GM12864 (cell line): ENCODE measurements around the gene ATG9B.

Experiments
- DNase-seq: peaks from one replicate; pipeline ENCODE4 v3.0.0-alpha.2; 2011; ENCODE audit warnings: low read depth
- H3K4me3 ChIP-seq: 2 replicates; pipeline ENCODE4 v1.5.1; 2011; ENCODE audit warnings: mild to moderate bottlenecking, low read depth, low read length, control low read depth
- TF ChIP-seq, protein P1 (sequence below): IDR thresholded peaks from 2 replicates; pipeline ENCODE4 v1.5.1; 2011; ENCODE audit warnings: low read depth, mild to moderate bottlenecking, moderate library complexity, low read length, control low read depth, inconsistent platforms; ENCODE audit errors: missing control alignments

The ATG9B gene

DNA sequence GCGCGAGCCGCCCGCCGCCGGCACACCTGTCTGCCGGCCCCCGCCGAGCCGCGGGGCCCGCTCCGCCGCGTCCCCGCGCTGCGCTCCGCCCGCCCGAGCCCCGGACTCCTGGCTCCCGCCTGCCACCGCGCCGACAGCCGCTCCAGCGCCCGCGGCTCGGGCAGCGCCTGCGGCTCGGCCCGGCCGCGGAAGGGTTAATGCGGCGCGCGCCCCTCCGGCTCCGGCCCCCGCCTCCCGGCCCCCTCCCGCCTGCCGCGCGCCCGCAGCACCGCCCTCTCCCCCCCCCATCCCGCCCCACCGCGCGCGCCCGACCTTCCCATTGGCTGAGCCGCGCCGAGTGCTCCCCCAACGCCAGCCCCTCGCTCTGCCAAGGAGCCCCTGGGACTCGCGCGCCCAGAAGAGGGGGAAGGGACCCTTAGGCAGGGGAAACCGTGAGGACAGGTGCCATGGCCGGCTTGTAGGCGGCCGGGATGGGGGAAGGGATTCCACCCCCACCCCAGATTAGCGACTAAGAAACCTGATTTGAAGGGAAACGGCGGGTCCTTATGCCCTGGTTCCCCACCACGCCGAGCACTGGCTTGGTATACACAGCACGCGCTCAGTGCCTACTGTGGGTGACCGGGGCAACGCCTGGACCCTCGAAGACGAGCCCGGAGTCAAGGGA lies 46.0 kb downstream of the ATG9B start, which contains the start of gene KCNH2:
Gene KCNH2 (minus strand): TSS at position 196 of the 664 bp plus-strand sequence. CDS start 408 bp downstream, outside the sequence.
- H3K4me3 ChIP-seq: no peak within 1 kb of the TSS
- TF ChIP-seq, protein P1, sequence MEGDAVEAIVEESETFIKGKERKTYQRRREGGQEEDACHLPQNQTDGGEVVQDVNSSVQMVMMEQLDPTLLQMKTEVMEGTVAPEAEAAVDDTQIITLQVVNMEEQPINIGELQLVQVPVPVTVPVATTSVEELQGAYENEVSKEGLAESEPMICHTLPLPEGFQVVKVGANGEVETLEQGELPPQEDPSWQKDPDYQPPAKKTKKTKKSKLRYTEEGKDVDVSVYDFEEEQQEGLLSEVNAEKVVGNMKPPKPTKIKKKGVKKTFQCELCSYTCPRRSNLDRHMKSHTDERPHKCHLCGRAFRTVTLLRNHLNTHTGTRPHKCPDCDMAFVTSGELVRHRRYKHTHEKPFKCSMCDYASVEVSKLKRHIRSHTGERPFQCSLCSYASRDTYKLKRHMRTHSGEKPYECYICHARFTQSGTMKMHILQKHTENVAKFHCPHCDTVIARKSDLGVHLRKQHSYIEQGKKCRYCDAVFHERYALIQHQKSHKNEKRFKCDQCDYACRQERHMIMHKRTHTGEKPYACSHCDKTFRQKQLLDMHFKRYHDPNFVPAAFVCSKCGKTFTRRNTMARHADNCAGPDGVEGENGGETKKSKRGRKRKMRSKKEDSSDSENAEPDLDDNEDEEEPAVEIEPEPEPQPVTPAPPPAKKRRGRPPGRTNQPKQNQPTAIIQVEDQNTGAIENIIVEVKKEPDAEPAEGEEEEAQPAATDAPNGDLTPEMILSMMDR: no peak
- no peak for DNase-seq

DNA sequence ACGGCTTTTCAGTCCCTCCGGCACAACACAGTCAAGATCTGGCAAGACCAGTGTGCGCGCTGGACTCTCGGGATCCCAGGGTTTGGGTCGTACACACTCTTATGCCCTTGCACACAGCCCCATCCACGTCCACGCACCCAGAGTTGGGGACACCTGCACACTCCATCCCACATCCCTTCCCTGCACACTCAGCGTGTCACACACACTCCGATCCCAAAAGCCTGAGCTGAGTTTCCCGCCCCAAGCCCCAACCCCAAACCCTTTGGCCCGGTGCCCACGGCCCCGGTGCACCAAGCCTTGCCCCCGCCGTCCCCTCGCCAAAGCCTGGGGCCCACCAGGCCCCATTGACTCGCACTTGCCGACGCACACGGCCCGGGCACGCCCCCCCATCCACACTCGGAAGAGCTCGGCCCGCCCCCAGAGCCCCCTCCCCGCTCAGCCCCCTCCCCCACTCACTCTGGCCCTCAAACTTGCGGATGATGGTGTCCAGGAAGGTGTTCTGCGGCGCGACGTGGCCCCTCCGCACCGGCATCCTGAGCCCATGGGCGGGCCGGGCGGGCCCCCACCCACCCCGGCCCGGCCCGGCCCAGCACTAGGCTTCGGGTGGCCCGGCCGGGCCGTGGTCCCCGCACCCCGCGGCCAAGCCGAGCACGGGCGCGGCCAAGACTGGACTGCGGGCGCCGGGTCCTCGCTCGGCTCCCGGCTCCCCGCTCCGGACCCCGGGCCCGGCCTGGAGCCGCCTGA lies 46.7 kb downstream of the ATG9B start:
- DNase-seq: no peak
- H3K4me3 ChIP-seq: no peak overlapping the region

DNA sequence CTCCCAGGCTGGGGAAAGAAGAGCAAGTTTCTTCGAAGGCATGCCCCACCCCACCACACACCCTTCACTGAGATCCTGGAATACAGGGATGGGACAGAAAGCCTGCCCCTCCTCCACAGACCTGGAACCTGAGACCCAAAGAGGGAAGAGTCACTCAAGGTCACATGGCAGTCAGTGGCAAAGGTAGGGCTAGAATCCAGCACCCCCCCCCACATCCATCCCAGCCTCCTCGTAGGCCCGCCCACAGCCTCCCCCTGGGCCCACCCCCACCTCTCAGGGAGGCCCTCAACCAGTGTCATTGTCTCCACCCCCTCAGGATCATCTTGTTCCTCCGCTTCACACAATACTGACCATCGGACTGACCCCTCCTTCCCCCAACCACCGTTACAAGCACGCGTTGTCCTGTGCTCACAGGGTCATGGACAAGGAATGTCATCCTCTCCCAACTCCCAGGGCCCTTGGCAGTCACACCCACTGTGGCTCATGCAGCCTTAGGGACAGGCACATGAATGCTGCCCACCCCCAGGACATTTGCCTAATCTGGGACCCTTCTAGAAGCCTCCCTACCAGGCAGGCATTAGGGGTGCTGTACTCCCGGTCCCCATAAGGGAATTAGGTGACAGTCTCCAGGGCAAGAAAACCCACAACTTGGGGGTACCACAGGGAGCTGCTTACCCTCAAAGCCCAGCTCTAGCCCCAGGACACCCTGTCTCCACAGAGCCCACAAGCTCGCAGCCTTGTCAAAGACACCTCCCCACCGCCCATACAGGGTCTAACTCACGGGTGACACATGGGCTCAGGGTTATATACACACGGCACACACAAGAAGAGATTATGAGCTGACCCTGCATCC lies 47.5 kb downstream of the ATG9B start:
- TF ChIP-seq, protein P1: no peak
- H3K4me3 ChIP-seq: no peak overlapping the region
- DNase-seq: no peak

More for the DNA sequence above, 46.7 kb downstream of the ATG9B start:
- TF ChIP-seq, protein P1: no peak

DNA sequence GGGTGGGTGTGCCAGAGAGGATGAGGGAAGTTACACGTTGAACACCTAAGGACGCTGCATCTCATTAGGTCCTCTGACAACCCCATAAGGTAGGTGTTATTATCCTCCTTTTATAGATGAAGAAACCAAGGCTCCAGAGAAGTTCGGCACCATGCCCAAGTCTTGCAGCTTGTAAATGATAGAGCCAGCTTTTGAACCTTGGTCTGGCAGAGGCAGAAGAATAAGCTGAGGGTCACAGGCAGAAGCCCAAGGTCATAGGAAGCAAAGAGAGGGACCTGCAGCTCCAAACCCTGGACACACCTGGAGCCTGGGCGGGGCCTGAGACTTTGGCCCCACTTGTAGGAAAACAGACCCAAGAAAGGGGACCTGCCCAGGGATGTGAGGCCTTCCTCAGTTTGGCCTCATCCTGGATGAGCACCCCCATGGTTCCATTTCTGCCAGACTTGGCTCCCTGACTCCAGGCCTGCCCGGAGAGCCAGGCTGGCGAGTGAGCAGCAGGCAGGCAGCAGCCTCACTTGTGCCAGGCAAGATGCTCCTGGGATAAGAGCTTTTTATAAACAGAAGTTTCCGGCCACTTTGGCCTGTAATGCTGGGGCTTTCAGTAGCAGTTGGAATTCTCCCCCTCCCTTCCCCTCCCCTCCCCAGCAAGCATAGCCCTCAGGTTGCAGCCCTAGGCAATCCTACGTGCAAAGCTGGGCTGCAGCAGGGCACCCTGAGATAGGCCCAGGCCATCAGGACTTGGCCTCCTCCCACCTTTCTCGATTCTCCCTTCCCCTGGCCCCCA lies 48.6 kb downstream of the ATG9B start:
- TF ChIP-seq, protein P1: no peak
- DNase-seq: no peak
- H3K4me3 ChIP-seq: no peak overlapping the region; the same call in 1 of the 2 replicates

DNA sequence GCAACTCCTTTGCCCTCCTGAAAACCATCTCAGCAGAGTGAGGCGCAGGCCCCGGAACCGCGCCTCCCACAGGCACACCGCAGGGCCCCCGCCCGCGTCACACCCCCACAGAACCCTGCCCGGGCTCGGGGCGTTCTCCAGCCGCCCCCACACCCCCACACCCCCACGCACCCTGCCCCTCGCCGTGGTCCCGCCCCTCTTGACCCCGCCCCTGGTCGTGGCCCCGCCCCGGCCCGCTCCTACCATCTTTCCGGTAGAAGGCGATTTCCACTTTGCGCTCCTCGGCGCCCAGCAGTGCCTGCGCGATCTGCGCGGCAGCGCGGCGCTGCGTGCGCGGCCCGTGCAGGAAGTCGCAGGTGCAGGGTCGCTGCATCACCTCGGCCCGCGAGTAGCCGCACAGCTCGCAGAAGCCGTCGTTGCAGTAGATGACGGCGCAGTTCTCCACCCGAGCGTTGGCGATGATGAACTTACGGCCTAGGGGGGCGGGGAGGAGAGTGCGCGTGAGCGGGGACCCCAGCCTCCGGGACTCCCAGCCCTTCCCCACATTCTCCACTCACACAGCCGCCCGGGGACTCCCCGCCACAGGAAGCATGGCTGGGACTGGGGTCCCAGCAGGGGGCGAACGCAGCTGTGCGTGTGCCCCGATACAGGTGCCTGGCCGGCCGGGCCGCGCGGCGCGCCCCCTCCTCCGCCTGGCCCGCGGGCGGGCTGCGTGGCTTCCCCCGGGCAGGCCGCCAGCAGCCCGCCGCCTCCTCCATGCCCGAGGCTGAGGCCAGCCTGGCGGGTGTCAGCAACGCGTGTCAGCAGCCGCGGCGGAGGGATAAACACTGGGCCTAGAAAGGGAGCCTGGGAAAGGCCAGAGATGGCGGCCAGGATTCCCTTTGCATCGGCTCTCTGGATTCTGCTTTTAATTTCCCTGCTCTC lies 49.6 kb downstream of the ATG9B start:
- TF ChIP-seq, protein P1: peak; percentile 37
- peak; percentile 22 for DNase-seq
- peak overlapping the region; percentile 66 for H3K4me3 ChIP-seq
